HG02938 (cell line): Measurements from ENCODE around the gene USP36.
"Not testable (repeated sequence)": the region's sequence is repeated elsewhere in the genome, so short reads cannot be mapped to it uniquely, and the experiment has no call there.

Experiments used
- ATAC-seq: cut with Tn5 transposase; IDR thresholded peaks from one replicate; pipeline ENCODE4 v1.9.1; 2021; ENCODE audit warnings: mild to moderate bottlenecking, moderate library complexity; ENCODE audit not compliant: unreplicated experiment

Gene USP36

DNA sequence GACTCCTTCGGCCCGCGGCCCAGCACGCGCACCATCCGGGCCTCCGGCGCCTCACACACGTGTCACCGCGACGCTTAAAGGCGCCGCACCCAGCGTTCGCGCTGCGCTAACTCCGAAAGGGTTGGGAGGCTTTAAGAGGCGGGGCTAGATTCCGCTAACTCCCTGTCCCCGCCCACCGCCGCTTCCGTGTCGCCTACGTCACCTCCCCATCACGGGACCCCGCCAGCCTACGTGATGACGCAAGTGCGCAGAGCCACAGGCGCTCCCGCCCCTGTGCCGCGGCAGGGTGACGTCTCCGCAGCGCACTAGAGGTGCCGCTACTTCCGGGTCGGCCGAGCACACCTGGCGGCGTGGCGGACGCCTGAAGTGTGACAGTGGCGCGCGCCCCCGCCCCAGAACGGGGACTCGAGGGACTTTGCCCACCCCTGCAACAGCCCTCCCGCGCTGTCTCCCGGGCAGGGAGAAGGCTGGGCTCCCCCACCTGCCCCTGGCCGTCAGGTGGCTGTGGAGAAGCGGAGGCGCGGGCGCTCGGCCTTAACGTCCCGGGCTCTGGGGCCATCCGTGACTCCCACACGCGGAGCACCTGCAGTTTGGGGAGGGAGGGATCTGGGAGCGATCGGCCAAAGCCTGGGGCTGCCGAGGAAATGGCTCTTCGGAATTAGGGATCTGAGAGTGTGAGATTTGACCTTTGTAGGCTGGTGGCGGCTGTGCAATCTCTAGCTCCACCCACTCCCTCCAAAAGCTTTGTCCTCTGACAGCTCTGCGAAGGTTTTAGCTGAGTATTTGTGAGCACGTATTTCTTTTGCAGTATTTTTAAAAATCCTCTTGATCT, at the start of gene USP36:
USP36 (minus strand) TSS at position 35 of the 832 bp plus-strand sequence. CDS start 4,451 bp downstream, outside the sequence.
- peak; percentile 87 for ATAC-seq

- ATAC-seq, result not testable (repeated sequence)
Observed at GRCh38 chr17:78890096-78890495, 49.5 kb upstream of the USP36 start.

DNA sequence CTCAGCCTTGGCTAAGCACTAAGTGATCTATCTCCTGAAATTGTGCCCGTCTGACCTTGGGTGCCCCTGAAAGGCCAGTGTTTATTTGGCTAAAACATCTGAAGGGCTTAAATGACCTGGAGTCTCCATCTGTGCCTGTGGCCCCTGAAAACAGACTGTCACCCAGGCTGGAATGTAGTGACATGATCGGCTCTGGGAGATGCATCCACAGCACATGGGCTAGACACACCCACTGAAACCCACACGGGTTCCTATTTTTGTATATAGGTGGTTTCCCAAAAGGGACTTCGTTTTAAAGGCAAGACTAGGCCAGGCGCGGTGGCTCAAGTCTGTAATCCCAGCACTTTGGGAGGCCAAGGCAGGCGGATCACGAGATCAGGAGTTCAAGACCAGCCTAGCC, 48.9 kb upstream of the USP36 start:
- no peak for ATAC-seq

GRCh38 chr17:78888941-78889518, 48.4 kb upstream of the USP36 start:
- ATAC-seq, result no peak

DNA sequence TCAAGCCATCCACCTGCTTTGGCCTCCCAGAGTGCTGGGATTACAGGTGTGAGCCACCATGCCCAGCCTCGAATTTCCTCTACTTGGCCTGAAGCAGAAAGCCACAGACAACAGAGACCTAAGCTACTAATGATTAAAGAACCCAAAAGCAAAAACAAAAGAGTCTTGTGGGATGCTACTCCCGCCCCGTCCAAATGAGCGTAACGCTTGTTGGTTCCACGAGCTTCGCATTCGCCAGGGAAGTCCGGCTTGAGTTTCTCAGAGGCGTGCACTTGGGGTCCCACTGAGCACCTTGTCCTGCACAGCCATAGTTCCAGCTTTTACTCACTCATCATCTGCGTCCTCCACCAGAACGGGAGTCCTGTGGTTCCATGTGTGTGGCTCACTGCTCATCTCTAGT, 46.3 kb upstream of the USP36 start:
- no peak for ATAC-seq

DNA sequence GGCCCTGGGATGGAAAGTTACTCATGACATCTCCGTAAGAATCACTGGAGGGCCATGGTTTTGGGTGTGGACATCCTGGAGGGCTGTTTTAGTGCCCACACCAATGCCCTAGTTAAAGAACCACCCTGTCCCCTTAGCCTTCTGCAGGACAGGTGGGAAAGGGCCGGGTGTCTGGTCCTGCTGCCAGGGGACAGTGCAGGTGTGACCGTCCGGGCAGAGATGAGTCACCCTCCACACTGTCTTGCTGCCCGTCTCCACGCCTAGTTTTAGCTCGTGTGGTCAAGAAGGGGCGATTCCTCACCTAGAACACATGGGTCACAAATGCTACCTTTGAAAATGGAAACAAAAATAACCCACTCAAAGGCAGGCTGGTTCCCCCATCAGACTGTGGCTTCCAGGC, 45.3 kb upstream of the USP36 start:
- ATAC-seq, result no peak

- no peak for ATAC-seq
Observed at GRCh38 chr17:78884876-78885667, 44.5 kb upstream of the USP36 start.

DNA sequence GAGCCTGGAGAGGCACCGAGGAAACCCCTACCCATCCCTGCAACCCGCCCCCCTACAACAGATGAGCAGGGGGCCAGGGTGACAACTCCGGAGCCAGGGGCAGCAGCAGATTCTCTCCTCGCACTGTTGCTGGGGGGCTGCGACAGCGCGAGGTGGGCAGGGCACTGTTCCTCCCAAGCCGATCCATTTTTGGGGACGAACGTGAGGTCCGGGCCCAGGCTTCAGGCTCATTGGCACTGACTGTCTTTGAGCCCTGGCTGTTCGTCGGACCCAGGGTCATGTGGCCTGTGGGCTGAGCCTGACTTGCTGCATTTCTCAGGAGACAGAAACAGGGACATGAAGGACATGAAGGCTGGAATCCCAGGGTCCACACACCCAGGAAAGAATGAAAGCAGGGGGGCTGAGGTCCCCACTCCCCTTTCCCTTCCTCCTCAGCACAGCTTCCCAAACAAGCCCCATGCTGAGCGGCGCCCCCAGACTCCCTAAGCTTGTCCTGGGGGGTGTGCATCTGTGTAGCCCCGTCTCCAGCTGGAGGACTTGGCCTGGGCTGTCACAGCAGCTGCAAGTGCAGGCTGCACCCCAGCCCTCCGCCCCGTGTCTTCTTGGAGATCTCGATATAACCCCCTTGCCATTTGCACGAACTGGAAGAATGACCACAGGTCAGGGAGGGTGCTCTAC, 43.7 kb upstream of the USP36 start:
- no peak for ATAC-seq

GRCh38 chr17:78883533-78884131, 43.0 kb upstream of the USP36 start:
- no peak for ATAC-seq

DNA sequence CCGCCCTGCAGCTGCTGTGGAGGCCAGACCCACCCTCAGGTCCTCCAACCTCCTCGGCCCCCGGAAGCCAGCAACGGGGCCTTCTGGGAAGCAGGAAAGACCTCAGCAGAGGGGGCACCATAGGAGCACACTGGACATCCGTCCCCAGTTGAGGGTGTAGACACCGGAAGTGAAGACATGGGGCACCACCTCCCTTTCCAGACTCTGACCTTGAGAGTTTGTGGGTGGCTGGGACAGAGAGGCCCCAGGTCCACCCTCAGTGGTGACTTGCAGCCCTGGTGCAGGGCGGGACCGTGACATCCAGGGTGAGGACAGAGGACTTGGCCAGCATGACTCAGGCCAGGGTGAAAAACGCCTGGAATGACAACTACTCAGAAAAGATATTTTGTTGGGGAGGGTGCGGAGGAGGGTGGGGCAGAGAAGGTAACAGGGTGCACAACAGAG, 42.5 kb upstream of the USP36 start:
- no peak for ATAC-seq

DNA sequence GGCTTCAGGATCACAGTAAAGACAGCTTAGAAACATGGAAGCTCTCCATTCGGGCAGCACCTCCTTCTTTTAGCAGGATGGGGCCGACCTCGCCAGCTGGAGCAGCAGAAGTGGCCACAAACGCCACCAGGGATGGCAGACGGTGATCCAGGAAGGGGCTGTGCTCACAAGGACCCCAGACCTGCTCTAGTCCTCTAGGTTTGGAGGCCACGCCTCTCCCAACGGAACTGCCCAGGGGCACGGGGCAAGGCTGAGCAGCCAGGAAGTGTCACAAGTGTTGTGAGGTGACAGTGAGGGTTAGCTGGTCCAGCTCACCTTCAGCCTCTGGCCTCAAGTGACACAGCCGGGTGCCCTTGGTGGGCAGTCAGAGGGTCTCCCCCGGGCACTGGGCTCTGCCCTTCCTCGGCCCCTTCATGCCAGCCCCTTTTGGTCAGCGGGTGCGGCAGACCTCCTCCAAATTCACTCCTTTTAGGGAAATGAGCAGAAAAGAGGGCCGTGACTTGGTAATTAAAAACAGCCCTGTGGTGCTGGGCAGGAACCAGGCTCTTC, 42.0 kb upstream of the USP36 start:
- no peak for ATAC-seq

DNA sequence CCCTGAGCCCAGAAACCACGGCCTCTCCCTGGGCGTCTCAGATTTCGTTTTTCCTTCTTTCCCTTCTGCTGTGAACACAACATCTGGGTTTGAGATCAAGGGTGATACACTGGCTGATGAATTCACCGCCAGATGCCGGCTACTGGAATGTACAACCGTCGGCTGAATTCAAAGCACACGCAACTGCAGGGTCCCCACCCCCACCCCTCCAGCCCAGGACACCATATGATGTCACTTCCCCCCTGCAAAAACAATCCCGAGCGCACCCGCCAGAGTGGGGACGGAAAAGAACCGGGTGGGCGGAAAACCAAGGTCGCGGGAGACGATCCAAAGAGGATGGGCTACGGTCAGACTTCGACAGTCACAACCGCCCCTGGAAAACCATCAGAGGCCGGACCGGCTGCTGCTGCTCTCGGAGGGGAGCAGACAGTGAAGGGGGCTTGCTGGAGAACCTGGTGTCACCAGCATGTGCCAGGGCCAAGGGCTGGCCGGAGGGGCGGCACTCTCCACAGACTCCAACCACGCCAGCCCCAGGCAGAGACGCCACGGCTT, 39.1 kb upstream of the USP36 start:
- no peak for ATAC-seq

GRCh38 chr17:78878871-78879527, 38.4 kb upstream of the USP36 start:
- no peak for ATAC-seq

DNA sequence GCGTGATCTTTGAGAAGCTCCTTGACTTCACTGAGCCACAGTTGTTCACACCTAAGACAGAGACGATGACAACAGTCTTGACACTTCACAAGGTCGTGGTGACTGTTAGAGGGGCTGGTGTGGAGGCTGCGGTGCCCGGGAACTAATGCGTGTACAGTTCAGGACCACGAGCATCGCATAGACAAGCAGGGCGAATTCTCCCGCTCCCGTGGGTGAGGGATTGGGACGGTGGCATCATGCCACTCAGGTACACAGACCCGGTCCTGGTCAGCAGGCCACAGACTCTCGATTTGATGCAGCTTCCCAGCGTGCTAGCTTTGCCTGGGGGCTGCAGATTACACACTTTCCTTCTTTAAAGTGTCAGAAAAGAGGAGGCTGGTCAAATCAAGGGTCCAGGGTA, 37.6 kb upstream of the USP36 start:
- ATAC-seq, result no peak

DNA sequence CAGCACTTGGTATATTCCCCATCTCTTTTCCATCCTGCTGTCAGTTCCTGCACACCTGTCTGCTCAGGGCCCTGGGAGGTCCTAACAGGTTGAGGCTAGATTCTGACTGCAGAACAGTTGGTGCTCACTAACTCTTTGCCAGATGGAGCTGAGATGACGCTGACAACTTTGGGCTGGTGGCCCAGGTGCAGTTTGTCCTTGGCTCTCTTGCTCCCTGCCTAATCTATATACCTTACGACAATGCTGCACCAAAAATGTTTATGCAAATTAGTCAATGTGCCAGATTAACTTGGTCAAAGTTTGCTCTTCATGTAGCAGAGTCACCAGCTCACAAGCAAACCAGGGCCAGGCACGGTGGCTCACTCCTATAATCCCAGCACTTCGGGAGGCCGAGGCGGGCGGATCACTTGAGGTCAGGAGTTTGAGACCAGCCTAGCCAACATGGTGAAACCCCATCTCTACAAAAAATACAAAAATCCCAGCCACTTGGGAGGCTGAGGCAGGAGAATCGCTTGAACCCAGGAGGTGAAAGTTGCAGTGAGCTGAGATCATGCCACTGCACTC, 36.4 kb upstream of the USP36 start:
- not testable (repeated sequence) for ATAC-seq

GRCh38 chr17:78876094-78876597, 35.5 kb upstream of the USP36 start:
- ATAC-seq, result no peak

DNA sequence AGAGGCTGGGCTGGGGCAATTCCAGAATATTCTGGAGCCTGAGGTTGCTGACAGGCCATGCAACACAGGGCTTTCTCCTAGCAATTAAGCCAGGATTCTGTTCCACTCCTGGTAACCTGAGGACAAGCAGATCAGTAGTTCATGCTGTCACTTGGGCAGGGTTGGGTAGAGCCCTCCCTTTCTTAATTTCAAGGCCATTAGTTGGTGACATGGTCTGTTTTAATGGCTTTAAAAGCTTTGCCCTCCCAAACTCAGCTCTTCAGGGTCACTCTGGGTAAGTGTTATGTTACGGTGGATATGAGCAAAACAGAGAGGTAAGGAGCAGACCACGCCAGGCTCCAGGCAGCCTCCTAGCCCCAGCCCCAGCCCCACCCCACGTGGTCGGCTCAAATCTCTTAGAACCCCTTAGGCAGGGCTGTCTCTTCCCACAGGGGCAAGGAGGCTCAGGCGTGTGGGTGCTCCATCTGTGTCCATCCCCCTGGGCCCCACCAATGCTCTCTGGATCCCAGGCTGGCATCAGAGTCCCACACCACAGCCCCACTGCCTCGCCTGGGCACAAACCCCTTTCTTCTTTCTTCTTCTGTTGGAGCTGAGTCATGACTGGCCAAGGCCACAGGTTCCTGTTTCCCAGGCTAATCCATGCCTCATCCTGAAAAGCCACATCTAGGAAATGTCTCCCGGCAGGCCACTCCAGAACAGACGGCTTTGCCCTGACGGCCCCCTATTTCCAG, 34.9 kb upstream of the USP36 start:
- ATAC-seq, result no peak
